Trophoblast cell (in vitro differentiated cells and primary cell): ENCODE data around the gene C3orf33.
"Not testable (repeated sequence)": the region's sequence is repeated elsewhere in the genome, so short reads cannot be mapped to it uniquely, and the experiment has no call there.

Experiments
- DNase-seq, 2 donors: peaks; one replicate each; pipeline ENCODE4 v3.0.0-alpha.2; 2016
- H2AFZ ChIP-seq: 2 replicates; pipeline ENCODE4 v1.6.1; 2013; ENCODE audit warnings: low read length, moderate library complexity, mild to moderate bottlenecking; ENCODE audit not compliant: insufficient read depth, poor library complexity
- H2AK5ac ChIP-seq: 2 replicates; pipeline ENCODE4 v1.6.1; 2013; ENCODE audit warnings: mild to moderate bottlenecking, low read length
- H2BK120ac ChIP-seq: 2 replicates; pipeline ENCODE4 v1.6.1; 2013; ENCODE audit warnings: low read length, mild to moderate bottlenecking, moderate library complexity; ENCODE audit not compliant: insufficient read depth, poor library complexity
- H2BK12ac ChIP-seq: 2 replicates; pipeline ENCODE4 v1.6.1; 2013; ENCODE audit warnings: mild to moderate bottlenecking, low read length, moderate library complexity
- H2BK5ac ChIP-seq: 2 replicates; pipeline ENCODE4 v1.6.1; 2013; ENCODE audit warnings: low read length, low read depth, moderate library complexity, mild to moderate bottlenecking; ENCODE audit not compliant: poor library complexity
- H3K14ac ChIP-seq: 2 replicates; pipeline ENCODE4 v1.6.1; 2013; ENCODE audit warnings: mild to moderate bottlenecking, low read length
- H3K18ac ChIP-seq: 2 replicates; pipeline ENCODE4 v1.6.1; 2013; ENCODE audit warnings: mild to moderate bottlenecking, low read length
- H3K23ac ChIP-seq: 2 replicates; pipeline ENCODE4 v1.6.1; 2013; ENCODE audit warnings: low read length
- H3K27ac ChIP-seq: 2 replicates; pipeline ENCODE4 v1.5.1; 2013; ENCODE audit warnings: low read depth, mild to moderate bottlenecking, inconsistent platforms, low read length, moderate library complexity
- H3K27me3 ChIP-seq: 2 replicates; pipeline ENCODE4 v1.6.1; 2013; ENCODE audit warnings: inconsistent platforms, mild to moderate bottlenecking, low read length, moderate library complexity; ENCODE audit not compliant: insufficient read depth
- H3K36me3 ChIP-seq, 2 experiments: 1 replicate in 1 of 2; 2 replicates in 1 of 2; pipeline ENCODE4 v1.6.1; 2013; ENCODE audit warnings: low read length in 2 of 2, mild to moderate bottlenecking in 2 of 2, moderate library complexity in 1 of 2; ENCODE audit not compliant: insufficient read depth in 2 of 2, control insufficient read depth in 1 of 2
- H3K4ac ChIP-seq: 2 replicates; pipeline ENCODE4 v1.6.1; 2013; ENCODE audit warnings: low read depth, mild to moderate bottlenecking, low read length, moderate library complexity
- H3K4me1 ChIP-seq, 2 experiments: 1 replicate in 1 of 2; 2 replicates in 1 of 2; pipeline ENCODE4 v1.6.1; 2013; ENCODE audit warnings: low read length in 2 of 2, mild to moderate bottlenecking in 2 of 2, moderate library complexity in 1 of 2; ENCODE audit not compliant: insufficient read depth in 2 of 2, control insufficient read depth in 1 of 2
- H3K4me2 ChIP-seq: 2 replicates; pipeline ENCODE4 v1.6.1; 2013; ENCODE audit warnings: inconsistent platforms, mild to moderate bottlenecking, low read length, moderate library complexity
- H3K4me3 ChIP-seq: 2 replicates; pipeline ENCODE4 v1.5.1; 2013; ENCODE audit warnings: mild to moderate bottlenecking, low read depth, low read length, inconsistent platforms
- H3K79me1 ChIP-seq: one replicate; pipeline ENCODE4 v1.6.1; 2013; ENCODE audit warnings: low read length
- H3K79me2 ChIP-seq: 2 replicates; pipeline ENCODE4 v1.6.1; 2013; ENCODE audit warnings: low read length, mild to moderate bottlenecking; ENCODE audit not compliant: control insufficient read depth, insufficient read depth, poor library complexity
- H3K9ac ChIP-seq: 2 replicates; pipeline ENCODE4 v1.6.1; 2013; ENCODE audit warnings: mild to moderate bottlenecking, low read length
- H3K9me3 ChIP-seq: 2 replicates; pipeline ENCODE4 v1.6.1; 2013; ENCODE audit warnings: low read depth, mild to moderate bottlenecking, control low read depth, inconsistent platforms, low read length; ENCODE audit not compliant: insufficient read depth
- H4K12ac ChIP-seq: 2 replicates; pipeline ENCODE4 v1.6.1; 2013; ENCODE audit warnings: low read depth, mild to moderate bottlenecking, low read length, moderate library complexity
- H4K8ac ChIP-seq: 2 replicates; pipeline ENCODE4 v1.6.1; 2013; ENCODE audit warnings: low read depth, mild to moderate bottlenecking, low read length, moderate library complexity
- H4K91ac ChIP-seq: one replicate; pipeline ENCODE4 v1.6.1; 2013; ENCODE audit warnings: low read depth, mild to moderate bottlenecking, low read length, moderate library complexity
- WGBS: extraction: QIAGEN DNeasy Blood & Tissue Kit; methylation state at CpG from one replicate; pipeline ENCODE4 v1.1.7; 2013; ENCODE audit warnings: missing lambda C conversion rate; ENCODE audit not compliant: insufficient read length, insufficient coverage; ENCODE audit errors: extremely low coverage; 5-methylcytosine and 5-hydroxymethylcytosine counted together

The C3orf33 gene

DNA sequence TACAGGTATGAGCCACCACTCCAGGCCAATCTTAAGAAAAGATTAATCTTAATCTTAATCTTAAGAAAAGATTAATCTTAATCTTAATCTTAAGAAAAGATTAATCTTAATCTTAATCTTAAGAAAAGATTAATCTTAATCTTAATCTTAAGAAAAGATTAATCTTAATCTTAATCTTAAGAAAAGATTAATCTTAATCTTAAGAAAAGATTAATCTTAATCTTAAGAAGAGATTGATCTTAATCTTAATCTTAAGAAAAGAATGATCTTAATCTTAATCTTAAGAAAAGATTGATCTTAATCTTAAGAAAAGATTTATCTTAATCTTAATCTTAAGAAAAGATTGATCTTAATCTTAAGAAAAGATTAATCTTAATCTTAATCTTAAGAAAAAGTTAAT is 7.1 kb upstream of the C3orf33 start:
- not testable (repeated sequence) for H3K14ac ChIP-seq, H3K4me3 ChIP-seq, H3K18ac ChIP-seq, H3K79me1 ChIP-seq, H3K9me3 ChIP-seq, H4K8ac ChIP-seq, H2BK120ac ChIP-seq, H3K23ac ChIP-seq, H3K27ac ChIP-seq, H2AK5ac ChIP-seq, DNase-seq, H4K91ac ChIP-seq, H2BK5ac ChIP-seq, H4K12ac ChIP-seq, H3K27me3 ChIP-seq, H3K4me1 ChIP-seq, H3K9ac ChIP-seq, H3K36me3 ChIP-seq, H3K4ac ChIP-seq, H2AFZ ChIP-seq, H2BK12ac ChIP-seq, H3K79me2 ChIP-seq, H3K4me2 ChIP-seq

DNA sequence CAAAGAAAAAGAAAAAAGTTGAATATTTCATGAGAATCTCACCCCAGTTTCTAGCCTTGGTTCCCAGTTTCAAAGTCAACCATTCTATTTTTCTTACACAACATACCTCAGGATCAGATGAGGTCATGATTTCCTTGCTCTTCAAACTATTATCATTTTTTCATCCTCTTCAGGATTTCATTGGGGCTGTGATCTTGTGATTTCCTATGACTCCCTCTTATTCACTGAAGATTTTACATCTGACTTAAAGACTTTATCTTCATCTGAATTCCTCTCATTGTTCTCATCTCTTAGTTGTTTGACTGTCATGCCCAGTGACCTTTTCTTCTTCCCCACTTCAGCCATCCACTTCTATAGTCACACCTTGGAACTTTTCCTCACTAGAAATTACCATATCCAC is 3.1 kb upstream of the C3orf33 start:
- peak in 1 of 2 donors; percentile 11 for DNase-seq
- no peak overlapping the region for H2BK120ac ChIP-seq
- no peak overlapping the region for H3K4me3 ChIP-seq
- H4K12ac ChIP-seq: no peak overlapping the region
- peaks cover 4% of the 10 kb centered on the region for H3K79me1 ChIP-seq
- no peaks in the 10 kb centered on the region for H3K27me3 ChIP-seq
- no peak overlapping the region for H3K4me2 ChIP-seq
- H2BK5ac ChIP-seq: no peak overlapping the region
- H3K9ac ChIP-seq: no peak overlapping the region
- H3K9me3 ChIP-seq: no peaks in the 10 kb centered on the region
- no peak overlapping the region for H3K23ac ChIP-seq
- H3K4me1 ChIP-seq: peaks cover 0 to 3% of the 10 kb centered on the region in 2 experiments
- H2AK5ac ChIP-seq: no peak overlapping the region
- H3K4ac ChIP-seq: no peak overlapping the region
- no peak overlapping the region for H4K91ac ChIP-seq
- H3K14ac ChIP-seq: no peak overlapping the region
- H3K18ac ChIP-seq: no peak overlapping the region
- H3K36me3 ChIP-seq: no peaks in the 10 kb centered on the region
- no peak overlapping the region for H2BK12ac ChIP-seq
- peaks cover 2% of the 10 kb centered on the region for H3K79me2 ChIP-seq
- no peak overlapping the region for H3K27ac ChIP-seq
- H2AFZ ChIP-seq: no peak overlapping the region
- no peak overlapping the region for H4K8ac ChIP-seq

DNA sequence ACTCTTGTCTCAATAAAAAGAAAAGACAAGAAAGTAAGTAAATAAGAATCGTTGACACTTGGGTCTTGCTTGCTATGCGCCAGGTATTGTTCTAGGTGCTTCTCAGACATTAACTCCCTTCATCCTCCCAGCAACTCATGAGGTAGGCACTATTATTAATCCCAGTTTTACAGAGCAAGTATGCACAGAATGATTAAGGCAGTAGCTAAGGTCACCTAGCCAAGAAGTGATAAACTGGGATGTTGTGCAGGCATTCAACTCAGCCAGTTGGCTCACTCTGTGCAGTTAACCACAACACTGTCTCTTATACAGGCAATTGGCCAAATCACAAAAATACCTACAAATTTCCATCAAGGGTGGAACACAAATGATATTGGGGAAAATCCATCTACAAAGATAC is 1.7 kb upstream of the C3orf33 start:
- Histone ChIP-seq H2BK12ac (no peak overlapping the region), H3K27ac (no peak overlapping the region), H3K4me1 (peaks cover 0 to 3% of the 10 kb centered on the region in 2 experiments), H2AK5ac (no peak overlapping the region), H3K18ac (no peak overlapping the region), H2AFZ (no peak overlapping the region), H3K79me2 (peaks cover 2% of the 10 kb centered on the region), H3K27me3 (no peaks in the 10 kb centered on the region), H3K4me3 (no peak overlapping the region), H3K36me3 (no peaks in the 10 kb centered on the region), H3K9me3 (no peaks in the 10 kb centered on the region), H3K14ac (no peak overlapping the region), H2BK5ac (no peak overlapping the region), H3K4ac (no peak overlapping the region), H2BK120ac (no peak overlapping the region), H4K8ac (no peak overlapping the region), H4K91ac (no peak overlapping the region), H3K4me2 (no peak overlapping the region), H4K12ac (no peak overlapping the region), H3K9ac (no peak overlapping the region), H3K23ac (no peak overlapping the region), H3K79me1 (peaks cover 4% of the 10 kb centered on the region)
- no peak for DNase-seq
- no CpG with 5 or more reads among the region's 2 CpGs for WGBS

GRCh38 chr3:155805204-155805801 is 775 bp downstream of the C3orf33 start:
- no peak overlapping the region for H3K4ac ChIP-seq
- H4K8ac ChIP-seq: peak overlapping the region; percentile 97
- no peaks in the 10 kb centered on the region for H3K9me3 ChIP-seq
- H2BK5ac ChIP-seq: no peak overlapping the region
- H3K79me1 ChIP-seq: peaks cover 4% of the 10 kb centered on the region
- peak overlapping the region; percentile 93 for H2AFZ ChIP-seq
- no peak overlapping the region for H2BK12ac ChIP-seq
- H3K23ac ChIP-seq: no peak overlapping the region
- no peaks in the 10 kb centered on the region for H3K36me3 ChIP-seq
- H3K79me2 ChIP-seq: peaks cover 2% of the 10 kb centered on the region
- peak; percentile 25 to 52 for DNase-seq
- WGBS: no CpG with 5 or more reads among the region's 15 CpGs
- no peak overlapping the region for H2AK5ac ChIP-seq
- no peak overlapping the region for H3K14ac ChIP-seq
- no peak overlapping the region for H3K9ac ChIP-seq
- peak overlapping the region; percentile 88 for H4K91ac ChIP-seq
- no peak overlapping the region for H2BK120ac ChIP-seq
- peak overlapping the region; percentile 66 for H3K4me2 ChIP-seq
- peak overlapping the region; percentile 97 for H4K12ac ChIP-seq
- H3K4me3 ChIP-seq: peak overlapping the region; percentile 93
- no peak overlapping the region for H3K18ac ChIP-seq
- peaks cover 0 to 3% of the 10 kb centered on the region in 2 experiments for H3K4me1 ChIP-seq
- H3K27me3 ChIP-seq: no peaks in the 10 kb centered on the region
- H3K27ac ChIP-seq: no peak overlapping the region
